Mesenchymal stem cell (in vitro differentiated cells and primary cell): Measurements from ENCODE around the gene KRTAP10-11.

Source experiments
- DNase-seq: peaks from one replicate; pipeline ENCODE4 v3.0.0-alpha.2; 2013
- H2AFZ ChIP-seq: one replicate; pipeline ENCODE4 v1.6.1; 2013; ENCODE audit warnings: low read depth, mild to moderate bottlenecking, control low read depth, inconsistent platforms, low read length, moderate library complexity
- H2AK5ac ChIP-seq: 2 replicates; pipeline ENCODE4 v1.6.1; 2013; ENCODE audit warnings: low read length, moderate library complexity, mild to moderate bottlenecking, inconsistent platforms; ENCODE audit not compliant: severe bottlenecking
- H2BK120ac ChIP-seq: one replicate; pipeline ENCODE4 v1.6.1; 2013; ENCODE audit warnings: low read depth, mild to moderate bottlenecking, inconsistent platforms, low read length, moderate library complexity
- H2BK12ac ChIP-seq, 2 experiments: one replicate each; pipeline ENCODE4 v1.6.1; 2013; ENCODE audit warnings: inconsistent platforms in 2 of 2, low read length in 2 of 2, mild to moderate bottlenecking in 2 of 2, moderate library complexity in 2 of 2, control low read depth in 1 of 2
- H2BK15ac ChIP-seq: one replicate; pipeline ENCODE4 v1.6.1; 2013; ENCODE audit warnings: mild to moderate bottlenecking, low read depth, inconsistent platforms; ENCODE audit not compliant: poor library complexity, severe bottlenecking
- H2BK5ac ChIP-seq: 2 replicates; pipeline ENCODE4 v1.6.1; 2013; ENCODE audit warnings: low read depth, mild to moderate bottlenecking, low read length, control low read depth, inconsistent platforms; ENCODE audit not compliant: poor library complexity, severe bottlenecking
- H3K14ac ChIP-seq, 2 experiments: one replicate each; pipeline ENCODE4 v1.6.1; 2013; ENCODE audit warnings: inconsistent platforms in 2 of 2, low read length in 2 of 2, control low read depth in 1 of 2, mild to moderate bottlenecking in 1 of 2, moderate library complexity in 1 of 2
- H3K18ac ChIP-seq, 2 experiments: one replicate each; pipeline ENCODE4 v1.6.1; 2013; ENCODE audit warnings: inconsistent platforms in 2 of 2, low read length in 2 of 2, control low read depth in 1 of 2, low read depth in 1 of 2, mild to moderate bottlenecking in 1 of 2
- H3K23ac ChIP-seq, 2 experiments: one replicate each; pipeline ENCODE4 v1.6.1; 2013; ENCODE audit warnings: inconsistent platforms in 2 of 2, low read length in 2 of 2, mild to moderate bottlenecking in 2 of 2, moderate library complexity in 2 of 2, control low read depth in 1 of 2
- H3K27ac ChIP-seq: 2 replicates; pipeline ENCODE4 v1.5.1; 2013; ENCODE audit warnings: mild to moderate bottlenecking, moderate library complexity, low read length, control low read depth, inconsistent platforms; ENCODE audit not compliant: poor library complexity, severe bottlenecking
- H3K27me3 ChIP-seq, 2 experiments: 2 replicates each; pipeline versions ENCODE4 v1.6.1 to v1.7.0; 2013; ENCODE audit warnings: low read length in 2 of 2, mild to moderate bottlenecking in 2 of 2, moderate library complexity in 2 of 2, control low read depth in 1 of 2, inconsistent platforms in 1 of 2; ENCODE audit not compliant: control insufficient read depth in 1 of 2, insufficient read depth in 1 of 2
- H3K36me3 ChIP-seq, 2 experiments: 2 replicates each; pipeline versions ENCODE4 v1.6.1 to v1.7.0; 2013; ENCODE audit warnings: low read length in 2 of 2, control low read depth in 1 of 2, inconsistent platforms in 1 of 2, low read depth in 1 of 2, mild to moderate bottlenecking in 1 of 2; ENCODE audit not compliant: insufficient read depth in 2 of 2, control insufficient read depth in 1 of 2
- H3K4ac ChIP-seq, 2 experiments: one replicate each; pipeline ENCODE4 v1.6.1; 2013; ENCODE audit warnings: inconsistent platforms in 2 of 2, low read length in 2 of 2, mild to moderate bottlenecking in 2 of 2, moderate library complexity in 2 of 2, control low read depth in 1 of 2, low read depth in 1 of 2
- H3K4me1 ChIP-seq: 2 replicates; pipeline ENCODE4 v1.6.1; 2013; ENCODE audit warnings: low read depth, low read length, control low read depth; ENCODE audit not compliant: control insufficient read depth, insufficient read depth
- H3K4me2 ChIP-seq: 2 replicates; pipeline ENCODE4 v1.6.1; 2013; ENCODE audit warnings: low read length, mild to moderate bottlenecking, inconsistent platforms; ENCODE audit not compliant: poor library complexity, severe bottlenecking
- H3K4me3 ChIP-seq, 2 experiments: 2 replicates each; pipeline versions ENCODE4 v1.5.1 to v1.7.0; 2013; ENCODE audit warnings: low read length in 2 of 2, mild to moderate bottlenecking in 2 of 2, control low read depth in 1 of 2, low read depth in 1 of 2; ENCODE audit not compliant: insufficient read depth in 1 of 2
- H3K79me1 ChIP-seq: replicated peaks from 2 replicates; pipeline ENCODE4 v1.6.1; 2013; ENCODE audit warnings: mild to moderate bottlenecking, control low read depth, low read length, inconsistent platforms; ENCODE audit not compliant: poor library complexity, severe bottlenecking
- H3K9ac ChIP-seq: 2 replicates; pipeline ENCODE4 v1.7.0; 2013; ENCODE audit warnings: mild to moderate bottlenecking, low read length, moderate library complexity
- H3K9me3 ChIP-seq: 2 replicates; pipeline ENCODE4 v1.7.0; 2013; ENCODE audit warnings: mild to moderate bottlenecking, low read length; ENCODE audit not compliant: control insufficient read depth
- H4K8ac ChIP-seq: one replicate; pipeline ENCODE4 v1.6.1; 2013; ENCODE audit warnings: inconsistent platforms, mild to moderate bottlenecking, low read length, moderate library complexity
- H4K91ac ChIP-seq: one replicate; pipeline ENCODE4 v1.6.1; 2013; ENCODE audit warnings: mild to moderate bottlenecking, low read length, inconsistent platforms
- WGBS: methylation state at CpG from one replicate; pipeline ENCODE4 v1.1.7; 2013; ENCODE audit warnings: mixed read lengths; 5-methylcytosine and 5-hydroxymethylcytosine counted together

KRTAP10-11 gene

GRCh38 chr21:44691686-44692085 is 45.5 kb downstream of the KRTAP10-11 start:
- no peak overlapping the region for H3K14ac ChIP-seq
- no peaks in the 10 kb centered on the region for H3K36me3 ChIP-seq
- H3K27ac ChIP-seq, result no peak overlapping the region
- no peak overlapping the region for H3K18ac ChIP-seq
- no peak overlapping the region for H2BK12ac ChIP-seq
- H4K8ac ChIP-seq, result no peak overlapping the region
- 63% methylated on average over 2 of the region's 2 CpGs for WGBS
- H3K4ac ChIP-seq, result no peak overlapping the region
- no peak overlapping the region for H2BK15ac ChIP-seq
- H3K79me1 ChIP-seq, result no peaks in the 10 kb centered on the region
- no peak overlapping the region for H3K23ac ChIP-seq
- H4K91ac ChIP-seq, result no peak overlapping the region
- H2AFZ ChIP-seq, result no peak overlapping the region
- peaks cover 24 to 40% of the 10 kb centered on the region in 2 experiments for H3K27me3 ChIP-seq
- no peak overlapping the region for H3K9ac ChIP-seq
- no peaks in the 10 kb centered on the region for H3K4me1 ChIP-seq
- peaks cover 22% of the 10 kb centered on the region for H3K9me3 ChIP-seq
- no peak overlapping the region for H3K4me2 ChIP-seq
- H2BK120ac ChIP-seq, result no peak overlapping the region
- H2AK5ac ChIP-seq, result no peak overlapping the region
- no peak overlapping the region for H2BK5ac ChIP-seq
- no peak for DNase-seq
- no peak overlapping the region for H3K4me3 ChIP-seq

- no peak overlapping the region for H3K4me2 ChIP-seq
- no CpG with 5 or more reads among the region's 2 CpGs for WGBS
- no peak overlapping the region for H4K8ac ChIP-seq
- no peak overlapping the region for H3K9ac ChIP-seq
- H3K4me3 ChIP-seq, result no peak overlapping the region
- H2AFZ ChIP-seq, result no peak overlapping the region
- no peak overlapping the region for H3K23ac ChIP-seq
- H4K91ac ChIP-seq, result no peak overlapping the region
- peaks cover 23 to 37% of the 10 kb centered on the region in 2 experiments for H3K27me3 ChIP-seq
- no peak overlapping the region for H2BK5ac ChIP-seq
- no peak overlapping the region for H2BK12ac ChIP-seq
- H3K36me3 ChIP-seq, result no peaks in the 10 kb centered on the region
- no peak for DNase-seq
- no peak overlapping the region for H3K4ac ChIP-seq
- no peak overlapping the region for H2BK120ac ChIP-seq
- no peak overlapping the region for H3K18ac ChIP-seq
- no peak overlapping the region for H2BK15ac ChIP-seq
- peaks cover 22% of the 10 kb centered on the region for H3K9me3 ChIP-seq
- no peak overlapping the region for H3K27ac ChIP-seq
- H3K79me1 ChIP-seq, result no peaks in the 10 kb centered on the region
- H3K4me1 ChIP-seq, result peaks cover 6% of the 10 kb centered on the region
- H3K14ac ChIP-seq, result no peak overlapping the region
- no peak overlapping the region for H2AK5ac ChIP-seq
These were observed 46.7 kb downstream of the KRTAP10-11 start for GRCh38 chr21:44692798-44693512.

GRCh38 chr21:44694776-44695175 is 48.6 kb downstream of the KRTAP10-11 start:
- no peak overlapping the region for H2AFZ ChIP-seq
- no peak overlapping the region for H2BK15ac ChIP-seq
- no peak overlapping the region for H4K91ac ChIP-seq
- H3K23ac ChIP-seq, result no peak overlapping the region
- H2BK12ac ChIP-seq, result no peak overlapping the region
- no peak overlapping the region for H3K4me3 ChIP-seq
- no peak overlapping the region for H3K4ac ChIP-seq
- no peak overlapping the region for H2AK5ac ChIP-seq
- no peak overlapping the region for H2BK5ac ChIP-seq
- no peak for DNase-seq
- no peak overlapping the region for H3K4me2 ChIP-seq
- peaks cover 34 to 47% of the 10 kb centered on the region in 2 experiments for H3K27me3 ChIP-seq
- no peak overlapping the region for H3K9ac ChIP-seq
- no peak overlapping the region for H3K18ac ChIP-seq
- no peak overlapping the region for H3K14ac ChIP-seq
- WGBS, result 68% methylated on average over 11 of the region's 11 CpGs
- H4K8ac ChIP-seq, result no peak overlapping the region
- no peak overlapping the region for H3K27ac ChIP-seq
- H3K36me3 ChIP-seq, result no peaks in the 10 kb centered on the region
- no peaks in the 10 kb centered on the region for H3K79me1 ChIP-seq
- no peak overlapping the region for H2BK120ac ChIP-seq
- peaks cover 12% of the 10 kb centered on the region for H3K4me1 ChIP-seq
- H3K9me3 ChIP-seq, result peaks cover 22% of the 10 kb centered on the region

GRCh38 chr21:44695184-44695583 is 49.0 kb downstream of the KRTAP10-11 start:
- H3K4ac ChIP-seq, result no peak overlapping the region
- no peak overlapping the region for H2AFZ ChIP-seq
- peaks cover 22% of the 10 kb centered on the region for H3K9me3 ChIP-seq
- no peaks in the 10 kb centered on the region for H3K79me1 ChIP-seq
- H3K27ac ChIP-seq, result no peak overlapping the region
- H3K4me1 ChIP-seq, result peaks cover 12% of the 10 kb centered on the region
- H2AK5ac ChIP-seq, result no peak overlapping the region
- H3K14ac ChIP-seq, result no peak overlapping the region
- H3K23ac ChIP-seq, result no peak overlapping the region
- H2BK5ac ChIP-seq, result no peak overlapping the region
- H2BK12ac ChIP-seq, result no peak overlapping the region
- no peak overlapping the region for H3K18ac ChIP-seq
- H3K36me3 ChIP-seq, result no peaks in the 10 kb centered on the region
- H3K27me3 ChIP-seq, result peaks cover 38 to 51% of the 10 kb centered on the region in 2 experiments
- no peak overlapping the region for H3K4me2 ChIP-seq
- no peak overlapping the region for H4K8ac ChIP-seq
- H4K91ac ChIP-seq, result no peak overlapping the region
- H2BK15ac ChIP-seq, result no peak overlapping the region
- 58% methylated on average over 7 of the region's 8 CpGs for WGBS
- DNase-seq, result no peak
- H3K9ac ChIP-seq, result no peak overlapping the region
- H3K4me3 ChIP-seq, result no peak overlapping the region
- H2BK120ac ChIP-seq, result no peak overlapping the region
